Activated T-cell treated with anti-CD3 and anti-CD28 coated beads for 48 hours (primary cell): ENCODE measurements around the gene LRRC73.
"Not testable (repeated sequence)": the region's sequence is repeated elsewhere in the genome, so short reads cannot be mapped to it uniquely, and the experiment has no call there.

Experiments
- DNase-seq: peaks from one replicate; pipeline ENCODE4 v3.0.0-alpha.2; 2020; ENCODE audit warnings: low read depth

LRRC73 gene, protein sequence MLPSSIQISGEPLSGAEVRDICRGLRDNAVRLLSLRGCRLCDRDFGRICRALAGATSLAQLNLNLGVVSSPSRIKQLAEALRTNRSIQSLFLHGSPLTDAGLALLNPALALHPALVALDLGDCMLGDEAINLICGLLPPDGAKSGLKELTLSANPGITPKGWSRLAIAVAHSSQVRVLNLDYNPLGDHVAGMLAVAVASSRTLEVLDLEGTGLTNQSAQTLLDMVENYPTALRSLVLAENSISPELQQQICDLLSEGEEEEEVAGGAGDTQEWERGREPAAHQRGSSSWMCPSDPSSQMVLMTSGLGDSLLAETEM

DNA sequence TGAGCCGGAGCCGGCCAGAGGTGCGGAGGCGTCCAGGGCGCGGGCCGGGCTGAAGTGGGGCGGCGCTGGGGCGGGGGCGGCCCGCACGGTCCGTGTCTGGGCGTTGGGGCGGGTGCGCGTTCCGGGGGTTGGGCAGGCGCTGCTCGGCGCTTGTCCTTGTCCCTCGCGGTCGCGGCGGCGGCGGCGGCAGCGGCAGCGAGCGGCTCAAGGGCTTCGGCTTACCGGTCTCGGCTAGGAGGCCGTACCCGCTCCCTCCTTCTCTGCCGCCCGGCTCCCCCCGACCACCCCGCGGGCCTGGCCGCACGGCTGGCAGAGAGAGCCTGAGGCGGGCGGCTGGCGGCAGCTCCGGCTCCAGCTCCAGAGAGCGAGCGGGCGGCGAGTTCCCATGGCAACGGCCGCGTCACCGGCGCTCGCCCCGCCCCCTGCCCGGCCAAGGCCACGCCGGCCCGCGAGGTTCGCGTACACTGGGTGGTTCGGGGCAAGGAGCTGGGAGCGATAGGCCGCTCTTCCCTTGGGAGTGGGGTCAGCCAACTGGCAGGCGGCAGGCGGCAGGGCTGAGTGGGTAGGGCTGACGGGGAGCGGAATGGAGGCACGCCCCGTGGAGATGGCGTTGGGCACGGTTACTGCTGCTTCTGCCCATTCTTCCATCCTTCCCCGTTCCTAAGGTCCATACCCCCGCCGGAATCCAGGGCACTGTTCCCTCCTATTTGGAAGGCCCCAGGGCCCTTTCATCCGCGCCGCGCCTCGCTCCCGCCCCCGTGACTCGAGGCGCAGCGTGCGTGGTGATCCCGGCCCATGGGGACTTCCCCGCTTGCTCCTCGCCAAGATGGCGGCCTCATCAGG, at the start of gene LRRC73:
Gene LRRC73 (minus strand): TSS at position 363 of the 843 bp plus-strand sequence. CDS start 561 bp downstream, outside the sequence.
- peak; percentile 77 for DNase-seq

- DNase-seq, result no peak
These were observed 49.2 kb upstream of the LRRC73 start for GRCh38 chr6:43559328-43559727.

DNA sequence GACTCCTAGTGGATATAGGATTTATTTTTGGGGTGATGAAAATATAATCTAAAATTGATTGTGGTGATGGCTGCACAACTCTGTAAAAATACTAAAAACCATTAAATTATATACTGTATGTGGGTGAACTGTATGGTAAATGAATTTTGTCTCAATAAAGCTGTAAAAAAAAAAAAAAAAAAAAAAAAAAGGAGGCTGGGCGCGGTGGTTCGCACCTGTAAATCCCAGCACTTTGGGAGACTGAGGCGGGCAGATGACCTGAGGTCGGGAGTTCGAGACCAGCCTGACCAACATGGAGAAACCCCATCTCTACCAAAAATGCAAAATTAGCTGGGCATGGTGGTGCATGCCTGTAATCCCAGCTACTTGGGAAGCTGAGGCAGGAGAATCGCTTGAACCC, 47.5 kb upstream of the LRRC73 start:
- DNase-seq, result not testable (repeated sequence)

GRCh38 chr6:43547222-43547621, 37.1 kb upstream of the LRRC73 start:
- no peak for DNase-seq

DNA sequence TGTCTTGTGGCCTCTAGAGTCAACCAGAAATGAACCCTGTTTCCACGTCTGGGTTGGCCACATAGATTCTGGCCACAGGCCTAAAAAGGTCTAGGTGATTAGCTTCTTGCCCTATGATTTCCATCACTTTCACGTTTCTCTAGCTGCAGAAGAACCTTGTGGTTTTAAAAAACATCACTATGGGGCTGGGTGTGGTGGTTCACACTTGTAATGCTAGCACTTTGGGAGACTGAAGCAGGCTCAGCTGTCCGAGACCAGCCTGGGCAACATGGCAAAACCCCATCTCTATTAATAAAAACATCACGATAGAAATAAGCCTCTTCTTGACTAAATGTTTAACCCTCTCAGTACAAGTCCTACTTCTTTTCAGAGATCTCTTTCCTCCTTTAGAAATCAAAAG, 34.3 kb upstream of the LRRC73 start:
- DNase-seq, result no peak

DNA sequence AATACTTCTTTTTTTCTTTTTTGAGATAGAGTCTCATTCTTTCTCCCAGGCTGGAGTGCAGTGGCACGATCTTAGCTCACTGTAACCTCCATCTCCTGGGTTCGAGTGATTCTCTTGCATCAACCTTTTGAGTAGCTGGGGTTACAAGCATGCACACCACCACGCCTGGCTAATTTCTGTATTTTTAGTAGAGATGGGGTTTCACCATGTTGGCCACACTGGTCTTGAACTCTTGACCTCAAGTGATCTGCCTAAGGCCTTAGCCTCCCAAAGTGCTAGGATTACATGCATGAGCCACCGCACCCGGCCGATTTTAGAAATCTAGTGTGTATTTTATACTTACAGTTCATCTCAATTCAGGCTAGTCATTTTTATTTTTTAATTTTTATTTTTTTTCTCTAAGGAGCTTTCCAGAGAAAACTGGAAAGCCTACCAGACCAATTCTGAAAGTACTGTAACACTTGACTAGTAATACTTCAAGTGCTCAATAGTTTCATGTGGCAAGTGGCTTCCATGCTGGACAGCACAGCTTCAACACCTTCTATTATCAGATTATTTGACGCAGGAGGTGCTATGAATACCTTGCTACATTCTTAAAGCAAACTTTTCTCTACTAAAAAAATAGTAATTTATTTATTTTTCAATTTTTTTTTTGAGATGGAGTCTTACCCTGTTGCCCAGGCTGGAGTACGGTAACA, 31.8 kb upstream of the LRRC73 start:
- DNase-seq, result no peak

DNA sequence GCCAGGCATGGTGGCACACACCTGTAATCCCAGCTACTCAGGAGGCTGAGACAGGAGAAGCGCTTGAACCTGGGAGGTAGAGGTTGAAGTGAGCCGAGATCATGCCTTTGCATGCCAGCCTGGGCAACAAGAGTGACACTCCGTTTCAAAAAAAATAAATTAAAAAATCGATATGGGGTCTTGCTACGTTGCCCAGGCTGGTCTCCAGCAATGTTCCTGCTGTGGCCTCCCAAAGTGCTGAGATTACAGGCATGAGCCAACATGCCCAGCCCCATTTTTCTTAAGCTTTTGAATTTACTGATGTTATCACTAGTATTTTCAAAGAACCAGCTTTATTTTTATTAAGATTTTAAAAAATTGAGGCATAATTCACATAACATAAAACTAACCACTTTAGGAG, 30.4 kb upstream of the LRRC73 start:
- DNase-seq, result no peak

DNA sequence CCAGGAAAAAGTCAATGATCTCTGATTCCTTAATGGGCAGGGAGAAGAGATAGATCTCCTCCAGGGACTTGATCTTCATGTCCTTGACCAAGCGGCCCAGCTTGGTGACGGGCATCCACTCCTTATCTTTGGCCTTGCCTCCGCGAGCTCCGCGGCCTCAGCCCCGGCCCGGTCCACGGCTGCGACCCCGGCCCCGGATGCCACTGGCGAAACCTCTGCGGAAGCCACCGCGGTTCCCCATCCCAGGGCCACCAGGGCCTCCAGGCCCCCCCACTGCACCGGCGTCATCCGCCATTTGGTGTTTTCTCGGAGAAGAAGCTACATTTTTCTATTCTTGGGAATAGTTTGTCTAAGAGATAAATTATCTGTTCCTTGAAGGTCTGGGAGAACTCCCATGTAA, 29.3 kb upstream of the LRRC73 start:
- not testable (repeated sequence) for DNase-seq

GRCh38 chr6:43538986-43539385, 28.8 kb upstream of the LRRC73 start:
- not testable (repeated sequence) for DNase-seq

DNA sequence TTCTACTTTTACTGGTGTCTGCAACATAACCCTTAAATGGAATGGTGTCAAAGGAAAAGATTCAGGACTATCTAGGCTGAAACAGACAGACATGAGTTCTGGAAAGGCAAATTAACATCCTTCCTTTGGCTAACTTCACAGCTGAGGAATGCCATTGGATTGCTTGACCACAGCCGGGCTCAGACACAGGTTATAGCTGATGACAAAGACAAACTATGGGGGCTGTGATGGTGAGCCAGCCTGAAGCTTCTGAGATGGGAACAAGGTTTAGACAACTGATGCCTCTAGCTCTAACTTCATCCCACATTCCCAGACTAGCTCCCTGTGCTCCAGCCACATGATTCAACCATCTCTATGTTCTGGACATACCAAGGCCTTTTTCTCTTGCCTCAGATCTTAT, 22.1 kb upstream of the LRRC73 start:
- DNase-seq, result no peak

DNA sequence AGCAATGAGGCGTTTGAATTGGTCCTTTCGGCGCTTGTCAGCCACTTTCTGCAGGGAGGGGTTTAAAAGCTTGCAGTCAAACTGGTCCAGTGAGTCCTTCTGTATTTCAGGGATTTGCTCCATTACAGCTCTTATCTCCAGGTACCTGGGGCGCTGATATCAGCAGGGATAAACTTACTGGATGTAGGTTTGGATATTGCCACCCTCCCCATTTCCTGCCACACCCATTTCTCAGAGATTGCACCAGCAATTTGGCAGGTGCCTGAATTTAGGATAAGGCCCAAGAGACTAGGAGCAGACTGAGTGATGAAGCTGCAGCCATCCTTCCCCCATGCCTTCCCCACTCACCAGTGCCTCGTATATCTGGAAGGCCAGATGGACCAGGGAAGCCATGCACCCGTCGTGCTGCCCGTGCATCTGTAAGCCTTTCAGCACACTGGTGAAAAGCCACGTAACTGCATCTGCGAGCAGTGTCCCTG, 14.4 kb upstream of the LRRC73 start:
- no peak for DNase-seq

DNA sequence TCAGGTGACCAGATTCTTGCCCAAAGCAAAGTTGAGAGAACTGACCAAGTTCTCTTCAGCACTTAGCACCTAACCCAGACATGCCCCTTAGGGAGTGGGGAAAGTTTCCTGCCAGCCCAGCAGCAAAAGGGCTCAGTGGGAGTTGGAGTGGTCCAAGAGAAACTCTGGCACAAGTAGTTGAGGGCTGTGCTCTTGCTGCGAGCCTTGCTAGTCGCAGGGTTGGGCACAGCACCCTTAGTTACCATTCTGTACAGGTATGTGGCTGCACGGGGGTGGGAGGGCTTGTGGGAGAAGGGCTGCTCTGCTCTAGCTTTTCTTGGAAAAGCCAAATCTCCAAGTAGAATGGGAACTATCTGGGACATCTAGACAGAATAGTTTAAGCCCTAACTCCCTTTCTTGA, 13.1 kb upstream of the LRRC73 start:
- DNase-seq, result no peak

- DNase-seq, result no peak
These were observed 12.6 kb upstream of the LRRC73 start for GRCh38 chr6:43522547-43523261.

- DNase-seq, result no peak
These were observed 11.7 kb upstream of the LRRC73 start for GRCh38 chr6:43521836-43522235.

- DNase-seq, result no peak
These were observed 10.0 kb upstream of the LRRC73 start for GRCh38 chr6:43520097-43520496.

DNA sequence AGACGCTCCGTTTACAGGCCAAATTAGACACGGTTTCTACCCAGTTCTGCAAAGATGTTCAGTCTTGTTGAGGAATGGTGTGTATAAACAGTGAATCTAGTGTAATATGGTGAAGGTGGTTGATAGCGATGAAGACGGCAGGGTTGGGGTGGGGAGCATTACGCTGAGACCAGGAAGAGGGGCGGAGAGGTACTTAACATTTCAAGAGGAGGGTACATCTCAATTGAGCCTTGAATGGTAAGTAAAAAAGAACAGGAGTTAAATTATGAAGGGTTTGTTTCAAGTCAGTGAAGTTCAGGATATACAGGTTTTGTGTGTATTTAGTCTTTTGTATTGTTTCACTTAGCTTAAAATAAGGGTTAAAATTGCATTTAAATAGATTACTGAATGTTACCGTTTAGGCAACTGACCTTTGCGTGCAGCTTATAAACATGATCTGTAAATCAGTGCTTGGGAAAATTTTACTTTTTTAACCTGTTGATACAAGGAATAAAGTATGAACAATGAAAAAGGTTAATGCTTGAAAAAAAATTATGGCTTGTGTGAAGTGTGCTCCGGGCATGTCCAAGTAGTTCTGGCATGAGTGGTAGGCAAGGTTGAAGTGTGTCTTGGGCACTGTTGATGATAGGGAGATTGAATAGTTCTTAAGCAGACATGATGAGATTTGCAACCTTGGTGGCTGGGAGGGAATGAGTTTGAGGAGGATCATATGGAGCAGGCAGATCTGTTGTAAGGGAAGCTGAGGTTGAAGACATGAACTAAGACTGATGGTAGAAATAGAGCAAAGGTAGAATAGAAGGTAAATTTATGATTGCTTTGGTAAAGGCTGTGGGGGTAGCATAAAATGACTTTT, 7.6 kb upstream of the LRRC73 start:
- no peak for DNase-seq

DNA sequence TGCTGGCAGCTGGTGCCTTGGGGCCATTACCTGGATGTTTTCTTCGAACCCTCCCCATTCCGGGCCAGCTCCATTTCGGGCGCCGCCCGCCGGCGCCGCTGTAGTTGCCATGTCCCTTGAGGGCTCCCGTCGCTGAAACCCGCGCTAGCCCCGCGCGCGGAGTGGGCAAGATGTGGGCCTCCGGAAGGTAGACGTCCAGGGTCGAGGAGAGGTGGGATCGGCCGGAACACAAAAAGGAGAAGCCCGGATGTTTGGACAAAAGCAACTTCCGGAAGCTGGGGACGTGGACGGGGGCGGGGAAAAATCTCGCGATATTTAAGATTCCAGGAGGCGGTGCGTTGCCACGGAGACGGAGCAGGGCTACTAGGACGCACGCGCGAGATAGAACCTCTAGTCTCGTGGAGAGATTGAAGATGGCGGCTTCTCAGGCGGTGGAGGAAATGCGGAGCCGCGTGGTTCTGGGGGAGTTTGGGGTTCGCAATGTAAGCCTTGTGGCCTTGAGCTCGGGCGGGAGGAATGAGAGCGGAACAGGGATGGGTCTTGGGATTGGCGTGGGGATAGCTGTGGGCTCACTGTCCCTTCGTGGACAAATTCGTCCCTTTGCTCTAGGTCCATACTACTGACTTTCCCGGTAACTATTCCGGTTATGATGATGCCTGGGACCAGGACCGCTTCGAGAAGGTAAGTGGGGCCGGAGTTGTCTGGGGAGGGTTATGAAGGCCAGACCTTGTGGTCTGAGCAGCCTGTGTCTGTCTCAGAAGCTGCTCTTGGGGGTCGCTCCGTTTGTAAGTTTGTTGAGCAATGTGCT, 6.8 kb upstream of the LRRC73 start, which contains the start of the genes POLR1C and YIPF3:
Gene POLR1C (plus strand): TSS at position 393 of the 808 bp plus-strand sequence. CDS start 21 bp downstream, at position 414.
Gene YIPF3 (minus strand): TSS at position 230 of the 808 bp plus-strand sequence. CDS start 119 bp downstream, at position 111.
- DNase-seq, result peak; percentile 93

DNA sequence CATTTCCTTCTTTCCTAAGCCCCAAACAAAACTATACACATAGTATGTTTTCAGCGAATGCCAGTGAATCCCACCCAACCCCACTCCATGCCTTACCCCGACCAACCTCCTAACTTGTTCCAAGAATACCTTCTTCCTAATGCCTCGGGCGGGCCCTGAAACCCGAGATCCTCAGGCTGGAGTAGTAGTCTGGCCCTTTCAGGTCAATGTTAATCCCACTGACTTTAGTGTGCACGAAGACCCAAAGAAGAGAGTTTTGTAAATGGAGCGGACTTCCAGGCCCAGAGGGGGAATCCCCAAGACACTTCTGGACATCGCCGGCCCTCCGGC, 6.2 kb upstream of the LRRC73 start:
- DNase-seq, result no peak

- DNase-seq, result no peak
These were observed 5.7 kb upstream of the LRRC73 start for GRCh38 chr6:43515808-43516207.

DNA sequence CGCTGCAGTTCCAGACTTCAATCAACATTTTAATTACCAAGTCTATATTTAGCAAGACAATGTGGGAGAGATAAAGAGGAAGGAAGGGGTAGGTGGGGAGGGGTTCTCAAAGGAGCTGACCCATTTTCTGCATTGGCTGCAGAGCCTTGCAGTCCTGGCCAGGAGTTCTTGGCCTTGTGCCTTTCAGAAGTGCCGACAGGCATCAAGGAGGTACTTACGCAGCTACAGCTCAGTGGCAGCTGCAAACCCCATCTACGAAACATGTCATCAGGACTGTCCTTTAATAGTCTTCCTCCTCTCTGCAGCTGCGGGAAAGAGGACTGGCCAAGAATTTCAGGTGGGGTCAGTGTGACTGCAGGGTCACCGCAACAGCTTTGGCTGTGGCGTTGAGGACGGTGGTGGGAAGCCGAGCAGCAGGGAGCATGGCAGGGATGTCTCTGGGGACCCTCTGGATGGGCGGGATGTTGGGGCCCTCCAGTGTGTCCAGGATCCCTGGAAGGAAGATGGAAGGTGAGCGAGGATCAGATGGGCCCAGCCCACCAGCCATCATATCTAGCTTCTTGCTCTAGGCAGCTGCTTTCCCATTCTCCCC, 1.8 kb upstream of the LRRC73 start:
- no peak for DNase-seq
